Mucosa of descending colon (tissue), 3 donors: ENCODE measurements around the gene ALX4. TPM values are rescaled to one million over a fixed set of nuclear protein-coding genes. Genes with fewer than 3 reads are reported as not detected.

ENCODE experiments used
- ATAC-seq: fragments of 200-7000 bp; cut with Tn5 transposase; one replicate; pipeline ENCODE4 v1.9.1; 2020; ENCODE audit warnings: mild to moderate bottlenecking, moderate library complexity
- DNase-seq, 3 donors: peaks; one replicate each; pipeline ENCODE4 v3.0.0-alpha.2; 2020
- H3K36me3 ChIP-seq: fragments of 200-600 bp; one replicate; pipeline ENCODE4 v1.8.0; 2021; ENCODE audit warnings: low read depth, mild to moderate bottlenecking
- H3K4me1 ChIP-seq: fragments of 200-600 bp; one replicate; pipeline ENCODE4 v1.8.0; 2021; ENCODE audit warnings: low read depth, mild to moderate bottlenecking
- H3K4me3 ChIP-seq: fragments of 200-600 bp; one replicate; pipeline ENCODE4 v1.8.0; 2021; ENCODE audit warnings: mild to moderate bottlenecking
- H3K9me3 ChIP-seq: fragments of 200-600 bp; one replicate; pipeline ENCODE4 v1.8.0; 2021; ENCODE audit warnings: mild to moderate bottlenecking
- intact Hi-C, 2 donors: fragments of 100-400 bp; cut with DNase I in 1 of 2; cut with micrococcal nuclease in 1 of 2; formaldehyde crosslinking; loops; one replicate each; pipeline versions ENCODE4 v1.11.0 to v1.11.1; 2022; cut with DNase I, micrococcal nuclease
- long read RNA-seq, 2 donors: library from polyadenylated mRNA; unstranded; transcript quantifications; one replicate each; pipeline ENCODE4 v2.0.0, GENCODE V29; 2019 to 2021
- total RNA-seq, 3 donors: library from RNA; stranded (reverse); fragmentation: NEBNext Ultra II Directional in 2 of 3; extraction: Animal tissue kit (Norgen Biotek cat#: 25700) in 2 of 3; gene quantifications; one replicate each; pipeline versions ENCODE4 v1.2.1 to v1.2.4, GENCODE V29; 2021 to 2023
- TF ChIP-seq, protein P1 (sequence below): fragments of 200-600 bp; IDR thresholded peaks from one replicate; pipeline ENCODE4 v1.8.0; 2022; ENCODE audit warnings: antibody characterized with exemption, mild to moderate bottlenecking
- donor health status: DM: no; HTN: no; CAD: no; lungs with moderate emphysema.
- donor health status: DM: no; HTN: no; CAD: no.
- donor health status: DM: no; HTN: yes; CAD: no.

Gene ALX4
- total RNA-seq: not detected
- long read RNA-seq, donor 1: 0 reads
- long read RNA-seq, donor 2: 0 reads

DNA sequence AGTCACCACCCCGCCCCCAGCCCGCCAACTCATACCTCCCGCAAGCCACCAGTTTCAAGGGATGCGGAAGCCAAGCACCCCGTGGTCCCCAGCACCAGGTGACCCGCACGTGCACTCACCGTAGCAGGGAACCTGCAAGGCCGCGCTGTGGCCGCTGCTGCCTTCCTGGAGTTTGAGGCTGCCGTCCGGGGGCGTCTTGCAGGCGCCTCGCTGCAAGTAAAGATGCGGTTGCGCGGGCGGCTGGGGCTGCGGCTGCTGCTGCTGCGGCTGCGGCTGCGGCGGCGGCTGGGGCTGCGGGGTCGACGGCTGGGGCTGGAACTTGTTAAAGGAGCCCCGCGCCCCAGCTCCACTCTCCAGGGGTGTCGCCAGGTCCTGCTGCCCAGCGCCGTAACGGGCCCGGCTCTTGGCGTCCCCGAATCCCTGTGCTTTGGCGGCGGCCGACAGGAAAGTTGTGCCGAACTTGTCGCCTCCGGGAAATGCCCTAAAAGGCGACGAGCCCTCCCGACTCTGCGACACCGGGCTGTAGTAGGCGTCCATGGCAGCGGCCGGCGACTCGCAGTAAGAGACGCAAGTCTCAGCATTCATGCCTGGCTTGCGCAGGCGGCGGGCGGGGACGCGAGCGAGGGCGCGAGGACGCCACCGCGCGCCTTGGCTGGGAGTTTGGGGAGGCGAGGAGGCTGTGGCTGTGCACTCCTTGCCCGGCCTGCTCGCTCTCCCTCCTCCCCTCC lies at the start of gene ALX4:
TSS of gene ALX4 (minus strand) at position 662 of the 728 bp plus-strand sequence. CDS start at position 585, 77 bp downstream.
- intact Hi-C loops: no loop called here
- TF ChIP-seq, protein P1, sequence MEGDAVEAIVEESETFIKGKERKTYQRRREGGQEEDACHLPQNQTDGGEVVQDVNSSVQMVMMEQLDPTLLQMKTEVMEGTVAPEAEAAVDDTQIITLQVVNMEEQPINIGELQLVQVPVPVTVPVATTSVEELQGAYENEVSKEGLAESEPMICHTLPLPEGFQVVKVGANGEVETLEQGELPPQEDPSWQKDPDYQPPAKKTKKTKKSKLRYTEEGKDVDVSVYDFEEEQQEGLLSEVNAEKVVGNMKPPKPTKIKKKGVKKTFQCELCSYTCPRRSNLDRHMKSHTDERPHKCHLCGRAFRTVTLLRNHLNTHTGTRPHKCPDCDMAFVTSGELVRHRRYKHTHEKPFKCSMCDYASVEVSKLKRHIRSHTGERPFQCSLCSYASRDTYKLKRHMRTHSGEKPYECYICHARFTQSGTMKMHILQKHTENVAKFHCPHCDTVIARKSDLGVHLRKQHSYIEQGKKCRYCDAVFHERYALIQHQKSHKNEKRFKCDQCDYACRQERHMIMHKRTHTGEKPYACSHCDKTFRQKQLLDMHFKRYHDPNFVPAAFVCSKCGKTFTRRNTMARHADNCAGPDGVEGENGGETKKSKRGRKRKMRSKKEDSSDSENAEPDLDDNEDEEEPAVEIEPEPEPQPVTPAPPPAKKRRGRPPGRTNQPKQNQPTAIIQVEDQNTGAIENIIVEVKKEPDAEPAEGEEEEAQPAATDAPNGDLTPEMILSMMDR: no peak
- Histone ChIP-seq H3K4me3 (no peak within 1 kb of the TSS), H3K9me3 (no peaks in the 10 kb centered on the region), H3K36me3 (no peaks in the 10 kb centered on the region), H3K4me1 (peaks cover 22% of the 10 kb centered on the region)
- DNase-seq (no peak), ATAC-seq (no peak)

DNA sequence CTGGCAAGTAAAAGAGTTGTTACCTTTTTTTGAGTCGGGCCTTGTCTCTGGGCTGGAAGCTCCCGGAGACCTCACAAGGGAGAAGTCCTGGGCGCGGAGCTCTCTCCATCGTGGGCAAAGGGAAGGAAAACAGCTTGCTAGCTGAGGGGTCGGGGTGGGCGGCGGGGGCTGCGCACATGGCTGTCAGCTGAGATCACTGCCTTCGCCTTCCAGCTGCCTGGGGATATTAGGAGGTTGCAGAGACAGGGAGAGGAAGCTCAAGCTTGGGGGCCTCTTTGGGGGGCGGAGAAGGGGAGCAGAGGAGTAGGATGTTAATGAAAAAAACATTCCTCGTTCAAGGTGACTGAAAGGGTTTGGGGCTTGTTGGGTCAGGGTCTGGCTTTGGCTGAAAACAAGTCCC lies 49.2 kb upstream of the ALX4 start:
- Histone ChIP-seq H3K4me1 (no peaks in the 10 kb centered on the region), H3K4me3 (no peak overlapping the region), H3K9me3 (no peaks in the 10 kb centered on the region), H3K36me3 (no peaks in the 10 kb centered on the region)
- no peak for ATAC-seq
- TF ChIP-seq, protein P1: no peak
- DNase-seq: no peak
- intact Hi-C loops: no loop called here

DNA sequence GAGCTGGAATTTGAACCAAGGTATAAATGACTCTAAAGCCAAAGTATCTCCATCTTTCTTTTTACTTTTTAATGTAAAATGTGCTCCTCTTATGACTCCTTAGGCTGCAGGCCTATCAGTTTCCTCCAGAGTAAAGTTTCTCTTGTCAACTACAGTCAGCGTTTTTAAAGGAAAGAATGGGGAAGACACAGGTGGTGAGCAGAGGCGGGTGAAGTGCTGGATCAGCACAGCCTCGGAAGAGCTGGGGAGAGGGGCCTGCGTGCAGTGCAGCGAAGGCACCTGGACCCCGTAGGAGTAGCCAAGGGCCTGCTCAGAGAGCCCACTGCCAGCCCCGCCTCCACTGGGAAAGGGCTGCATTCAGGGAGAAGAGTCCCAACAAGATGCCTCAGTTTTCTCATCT lies 48.8 kb upstream of the ALX4 start:
- Histone ChIP-seq H3K9me3 (no peaks in the 10 kb centered on the region), H3K36me3 (no peaks in the 10 kb centered on the region), H3K4me3 (no peak overlapping the region), H3K4me1 (no peaks in the 10 kb centered on the region)
- DNase-seq (no peak), ATAC-seq (no peak)
- TF ChIP-seq, protein P1: no peak
- intact Hi-C loops: no loop called here

DNA sequence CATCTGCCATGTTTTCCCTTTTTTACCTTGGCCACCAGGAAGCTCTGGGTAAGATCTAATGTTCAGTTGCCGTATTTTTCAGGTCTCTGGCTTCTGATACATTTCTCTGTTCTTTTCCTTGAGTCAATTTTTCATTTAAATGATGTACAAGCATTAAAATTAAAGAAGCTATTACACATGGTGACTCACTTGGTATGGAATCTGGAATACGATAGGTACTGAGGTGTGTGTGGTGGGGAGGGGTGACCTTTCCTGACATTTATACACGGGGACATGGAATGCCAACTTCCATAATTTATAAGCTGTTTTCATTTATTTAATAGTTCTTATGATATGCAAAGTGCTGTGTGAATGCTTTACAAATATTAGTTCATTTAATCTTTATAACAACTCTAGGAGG lies 47.8 kb upstream of the ALX4 start:
- ATAC-seq (no peak), DNase-seq (no peak)
- TF ChIP-seq, protein P1: no peak
- H3K4me3 ChIP-seq: no peak overlapping the region
- intact Hi-C loops: no loop called here
- H3K36me3 ChIP-seq: no peaks in the 10 kb centered on the region
- H3K9me3 ChIP-seq: no peaks in the 10 kb centered on the region
- no peaks in the 10 kb centered on the region for H3K4me1 ChIP-seq

DNA sequence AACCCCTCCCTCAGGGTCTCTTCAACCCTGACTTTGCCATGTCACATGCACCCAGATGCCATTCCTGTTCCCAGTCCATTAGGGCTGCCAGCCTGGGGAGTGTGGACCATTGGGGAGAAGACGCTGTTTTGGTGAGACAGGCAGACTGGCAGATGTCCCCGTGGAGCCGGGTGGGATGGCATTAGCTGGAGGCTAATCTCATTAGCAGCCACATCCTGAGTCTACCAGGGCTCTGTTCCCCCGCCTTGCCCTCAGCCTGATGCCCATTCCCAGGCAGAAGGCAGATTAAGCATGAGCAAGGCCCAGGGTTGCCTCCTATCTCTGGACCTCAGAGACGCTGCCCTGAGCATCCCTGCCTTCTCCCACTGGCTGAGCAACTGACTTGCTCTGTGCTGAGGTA lies 46.4 kb upstream of the ALX4 start:
- Histone ChIP-seq H3K4me3 (no peak overlapping the region), H3K4me1 (no peaks in the 10 kb centered on the region), H3K9me3 (no peaks in the 10 kb centered on the region), H3K36me3 (no peaks in the 10 kb centered on the region)
- no peak for DNase-seq
- intact Hi-C loops: no loop called here
- TF ChIP-seq, protein P1: no peak
- no peak for ATAC-seq
